ENCODE results near the gene ESF1.
"Not testable (repeated sequence)": the region's sequence is repeated elsewhere in the genome, so short reads cannot be mapped to it uniquely, and the experiment has no call there.

Gene ESF1

GRCh38 chr20:13739731-13740649 lies 44.7 kb downstream of the ESF1 start:
- DNase-seq (ENCODE audit: low read depth), result no peak

DNA sequence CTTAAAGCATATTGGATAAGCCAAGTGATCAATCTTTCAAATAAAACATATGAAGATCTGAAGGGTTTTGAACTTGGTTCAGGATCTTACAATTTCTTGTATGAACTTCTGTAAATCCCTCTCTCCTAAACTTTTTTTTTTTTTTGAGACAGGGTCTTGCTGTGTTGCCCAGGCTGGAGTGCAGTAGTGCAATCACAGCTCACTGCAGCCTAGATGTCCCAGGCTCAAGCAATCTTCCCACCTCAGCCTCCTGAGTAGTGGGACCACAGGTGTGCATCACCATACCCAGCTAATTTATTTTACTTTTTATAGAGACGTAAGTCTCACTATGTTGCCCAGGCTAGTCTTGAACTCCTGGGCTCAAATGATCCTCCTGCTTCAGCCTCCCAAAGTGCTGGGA lies 46.5 kb downstream of the ESF1 start:
- not testable (repeated sequence) for DNase-seq (ENCODE audit: low read depth)

- no peak for DNase-seq (ENCODE audit: low read depth)
Measured at GRCh38 chr20:13736436-13737191, 48.1 kb downstream of the ESF1 start.

- DNase-seq (ENCODE audit: low read depth), result no peak
Measured at GRCh38 chr20:13735826-13736225, 48.9 kb downstream of the ESF1 start.

- DNase-seq (ENCODE audit: low read depth), result no peak
Measured at GRCh38 chr20:13723011-13723410, 61.7 kb downstream of the ESF1 start.

DNA sequence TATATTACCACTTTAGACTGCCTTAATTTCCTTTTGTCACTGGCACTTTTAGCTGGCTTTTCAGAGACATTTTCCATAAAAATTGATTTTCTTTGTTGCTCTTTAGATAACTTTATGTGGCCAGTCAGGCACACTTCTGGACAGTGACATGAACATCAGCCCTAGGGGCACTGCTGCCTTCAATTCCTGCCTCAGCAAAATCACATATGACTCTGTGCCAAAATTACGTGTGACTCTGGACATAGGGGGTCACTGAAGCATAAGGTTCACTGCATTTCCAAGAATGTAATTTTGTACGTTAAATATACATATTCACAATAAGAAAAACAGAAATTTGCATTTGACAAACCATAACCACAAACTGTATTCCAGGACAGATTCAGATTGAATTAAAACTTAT lies 66.5 kb downstream of the ESF1 start:
- no peak for DNase-seq (ENCODE audit: low read depth)

DNA sequence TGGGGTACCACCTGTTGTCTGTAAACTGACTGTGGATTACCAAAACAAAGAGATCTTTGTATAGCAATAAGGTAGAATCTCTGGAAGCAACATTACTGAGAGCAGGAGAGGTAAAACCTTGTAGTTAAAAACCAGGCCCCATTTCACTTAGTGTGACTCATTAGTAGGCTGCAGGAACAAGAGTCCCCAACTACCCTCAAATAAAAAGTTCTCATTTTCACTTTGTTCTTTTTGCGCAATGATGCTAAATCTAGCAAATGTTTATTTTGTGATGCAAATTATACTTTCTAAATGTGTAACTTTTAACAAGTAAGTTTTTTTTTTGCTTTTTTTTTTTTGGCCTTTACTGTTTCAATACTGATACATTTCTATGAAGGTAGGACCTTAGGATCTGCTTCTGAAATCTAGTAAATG lies 67.1 kb downstream of the ESF1 start:
- DNase-seq (ENCODE audit: low read depth), result no peak

DNA sequence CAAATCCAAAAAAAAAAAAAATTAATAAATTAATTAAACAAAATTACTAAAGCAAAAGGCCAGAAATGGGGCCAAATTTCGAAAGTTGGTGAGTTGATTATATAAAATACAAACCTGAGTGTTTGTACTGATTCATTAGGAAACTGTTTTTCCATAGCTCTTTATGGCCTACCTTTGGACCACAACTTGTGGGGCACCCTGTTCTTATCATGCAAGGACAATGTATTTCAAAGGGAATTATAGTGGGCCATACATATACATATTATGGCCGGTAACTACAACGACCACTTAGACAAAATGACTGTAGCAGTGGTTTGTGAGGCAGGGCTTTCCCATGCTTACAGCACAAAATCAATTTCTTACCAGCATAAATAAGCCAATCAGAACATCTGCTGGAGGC lies 69.5 kb downstream of the ESF1 start:
- no peak for DNase-seq (ENCODE audit: low read depth)

- no peak for DNase-seq (ENCODE audit: low read depth)
Measured at GRCh38 chr20:13708234-13708633, 76.5 kb downstream of the ESF1 start.

- no peak for DNase-seq (ENCODE audit: low read depth)
Measured at GRCh38 chr20:13703265-13703664, 81.5 kb downstream of the ESF1 start.

- DNase-seq (ENCODE audit: low read depth), result no peak
Measured at GRCh38 chr20:13701486-13701885, 83.2 kb downstream of the ESF1 start.

GRCh38 chr20:13700761-13701160 lies 84.0 kb downstream of the ESF1 start:
- DNase-seq (ENCODE audit: low read depth), result no peak

- DNase-seq (ENCODE audit: low read depth), result no peak
Measured at GRCh38 chr20:13694420-13695150, 90.1 kb downstream of the ESF1 start.

- no peak for DNase-seq (ENCODE audit: low read depth)
Measured at GRCh38 chr20:13692802-13693736, 91.7 kb downstream of the ESF1 start.

GRCh38 chr20:13690943-13691342 lies 93.8 kb downstream of the ESF1 start:
- no peak for DNase-seq (ENCODE audit: low read depth)

GRCh38 chr20:13687815-13688214 lies 96.9 kb downstream of the ESF1 start:
- DNase-seq (ENCODE audit: low read depth), result no peak

DNA sequence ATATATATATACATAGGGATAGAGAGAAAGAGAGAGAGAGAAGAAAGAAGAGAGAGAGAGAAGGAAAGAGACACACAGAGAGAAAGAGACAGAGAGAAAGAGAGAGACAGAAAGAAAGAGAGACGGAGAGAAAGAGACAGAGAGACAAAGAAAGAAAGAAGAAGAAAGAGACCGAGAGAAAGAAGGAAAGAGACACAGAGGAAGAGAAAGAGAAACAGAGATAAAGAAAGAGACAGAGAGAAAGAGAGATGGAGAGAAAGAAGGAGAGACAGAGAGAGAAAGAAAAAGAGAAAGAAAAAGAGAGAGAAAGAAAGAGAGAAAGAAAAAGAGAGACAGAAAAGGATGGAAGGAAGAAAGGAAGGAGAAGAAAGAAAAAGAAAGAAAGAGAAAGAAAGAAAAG lies 99.1 kb downstream of the ESF1 start:
- no peak for DNase-seq (ENCODE audit: low read depth)

DNA sequence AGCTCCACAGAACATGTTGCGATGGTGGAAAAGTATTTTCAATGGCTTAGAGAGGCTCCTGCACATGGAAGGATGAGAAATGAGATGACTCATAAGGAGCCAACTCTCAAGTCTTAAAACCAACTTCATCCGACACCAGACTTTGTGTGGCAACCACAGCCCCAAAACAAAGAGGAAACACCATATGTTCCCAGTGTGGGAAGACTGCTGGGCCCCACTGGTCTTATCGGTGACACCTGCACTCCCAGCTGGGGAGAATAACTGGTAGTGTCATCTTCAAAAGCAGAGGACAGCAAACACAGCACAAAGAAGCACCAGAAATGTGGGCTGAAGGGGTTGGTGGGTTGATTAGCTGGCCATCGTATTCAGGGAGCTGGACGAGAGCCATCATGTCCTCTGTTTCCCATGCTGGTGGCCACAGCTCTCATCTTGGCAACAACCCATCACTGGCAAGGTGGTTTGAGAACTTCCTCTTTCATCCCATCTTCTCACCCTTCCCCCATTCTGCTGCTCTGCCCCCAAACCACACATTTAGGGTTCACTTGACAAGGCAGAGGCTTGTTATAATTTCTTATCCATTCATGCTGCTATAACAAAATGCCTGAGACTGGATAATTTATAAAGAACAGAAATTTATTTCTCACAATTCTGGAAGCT lies 100.0 kb downstream of the ESF1 start:
- DNase-seq (ENCODE audit: low read depth), result no peak

DNA sequence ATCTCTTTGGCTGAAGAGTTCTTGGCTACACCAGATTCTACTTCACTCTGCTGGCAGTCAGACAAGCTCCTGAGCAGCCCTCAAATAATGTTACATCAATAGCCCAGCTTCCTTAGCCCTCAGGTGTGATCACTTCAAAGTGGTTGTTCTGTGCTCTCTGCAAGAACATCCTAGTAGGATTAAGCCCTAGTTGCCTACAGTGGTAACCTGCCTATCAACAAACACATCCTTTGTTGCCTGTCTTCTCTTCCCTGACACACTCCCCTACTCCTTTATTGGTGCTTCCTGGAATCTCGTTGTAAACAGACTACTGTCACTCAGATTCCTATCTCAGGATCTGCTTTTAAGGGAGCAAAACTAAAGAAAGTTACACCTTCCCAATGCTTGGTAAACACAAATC lies 100.9 kb downstream of the ESF1 start:
- no peak for DNase-seq (ENCODE audit: low read depth)

- DNase-seq (ENCODE audit: low read depth), result no peak
Measured at GRCh38 chr20:13681248-13682125, 103.2 kb downstream of the ESF1 start.
